Middle frontal gyrus (tissue), 1 donor: ENCODE results near the gene GPR25.
"Not testable (repeated sequence)": the region's sequence is repeated elsewhere in the genome, so short reads cannot be mapped to it uniquely, and the experiment has no call there.

Experiments used
- DNase-seq: peaks from one replicate; pipeline ENCODE4 v3.0.0-alpha.2; 2015; ENCODE audit warnings: low spot score; ENCODE audit errors: extremely low spot score

The GPR25 gene

DNA sequence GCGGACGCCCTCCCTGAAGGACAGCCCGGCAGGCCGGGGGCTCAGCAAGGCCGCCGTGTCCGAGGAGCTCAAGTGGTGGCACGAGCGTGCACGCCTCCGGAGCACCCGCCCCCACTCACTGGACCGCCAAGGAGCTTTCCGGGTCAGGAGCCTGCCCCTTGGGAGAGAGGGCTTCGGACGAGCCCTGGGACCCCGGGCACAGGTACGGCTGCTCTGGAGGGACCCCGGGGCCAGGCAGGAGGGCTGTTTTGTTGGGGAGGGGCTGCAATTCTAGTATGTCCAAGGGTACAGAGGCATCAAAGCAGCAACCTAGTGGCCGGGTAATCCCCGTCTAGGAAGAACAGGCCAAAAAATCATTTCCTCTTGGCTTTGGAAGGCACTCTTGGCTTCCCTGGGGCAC, 39.2 kb downstream of the GPR25 start:
- DNase-seq, result not testable (repeated sequence)

DNA sequence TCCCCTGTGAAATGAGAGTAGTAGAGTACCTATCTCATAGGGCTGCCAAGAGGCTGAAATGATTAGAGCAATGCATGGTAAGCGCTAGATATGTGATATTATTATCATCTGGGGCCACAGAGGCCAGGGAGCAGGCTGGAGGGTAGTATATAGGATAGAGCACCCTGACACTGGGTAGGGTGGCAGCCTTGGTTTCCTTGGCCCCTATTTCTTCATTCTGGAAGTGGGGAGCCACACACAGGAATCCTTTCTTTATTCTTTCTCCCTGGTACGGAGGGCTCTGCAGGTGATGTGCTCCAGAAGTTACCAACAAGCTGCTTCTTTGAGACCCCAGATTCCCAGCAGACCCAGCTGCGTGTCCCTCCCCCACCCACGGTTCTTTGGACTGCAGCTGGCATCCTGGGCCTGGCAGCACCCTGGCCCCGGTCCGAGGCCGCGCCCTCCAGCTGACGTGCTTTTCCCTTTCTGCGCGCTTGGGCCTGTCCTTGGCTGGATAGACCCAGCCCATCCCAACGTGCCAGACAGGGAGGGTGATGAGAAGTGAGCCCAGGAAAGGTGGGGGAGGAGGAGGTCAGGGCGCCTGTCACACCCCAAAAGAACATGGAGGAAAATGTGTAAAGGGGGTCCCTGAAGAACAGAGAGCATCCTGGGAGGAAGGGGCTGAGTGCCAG, 40.1 kb downstream of the GPR25 start:
- DNase-seq, result no peak

GRCh38 chr1:200916152-200916551, 43.4 kb downstream of the GPR25 start:
- no peak for DNase-seq

GRCh38 chr1:200916681-200917080, 43.9 kb downstream of the GPR25 start:
- DNase-seq, result no peak

DNA sequence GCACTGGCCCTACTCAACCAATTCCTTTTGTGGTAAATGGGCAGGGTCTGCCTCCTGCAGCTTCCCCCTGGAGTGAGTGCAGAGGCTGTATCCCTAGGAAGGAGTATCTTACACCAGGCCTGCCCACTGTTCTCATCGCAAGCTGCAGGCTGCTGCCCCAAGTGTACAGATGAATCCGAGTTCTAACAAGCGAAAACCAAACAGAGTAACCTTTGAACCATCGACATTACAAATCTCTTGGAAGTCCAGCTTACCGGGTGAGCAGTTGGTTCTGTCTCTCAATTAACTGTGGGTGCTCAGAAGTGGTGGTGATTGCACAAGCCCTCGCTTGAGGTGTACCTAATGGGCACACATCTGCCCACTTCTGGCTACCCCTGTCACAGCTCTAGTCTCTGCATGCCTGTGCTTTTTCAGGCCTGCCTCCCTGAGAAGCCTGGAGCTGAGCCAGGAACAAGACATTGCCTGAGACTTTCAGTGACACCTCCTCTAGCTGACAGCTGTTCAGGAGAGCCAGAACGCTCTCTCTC, 44.6 kb downstream of the GPR25 start:
- DNase-seq, result no peak

DNA sequence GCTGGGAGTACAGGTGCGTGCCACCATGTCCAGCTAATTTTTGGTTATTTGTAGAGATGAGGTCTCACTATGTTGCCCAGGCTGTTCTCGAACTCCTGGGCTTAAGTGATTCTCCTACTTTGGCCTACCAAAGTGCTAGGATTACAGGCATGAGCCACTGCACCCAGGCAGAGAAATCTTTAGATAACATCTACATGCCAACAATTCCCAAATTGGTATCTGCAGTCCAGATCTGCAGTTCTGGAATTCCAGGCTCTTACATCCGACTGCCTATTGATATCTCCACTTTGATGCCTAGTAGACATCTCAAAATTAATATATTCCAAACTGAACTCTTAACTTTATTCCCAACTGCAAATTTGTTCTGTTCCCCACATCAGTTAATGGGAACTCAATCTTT, 45.2 kb downstream of the GPR25 start:
- DNase-seq, result no peak

DNA sequence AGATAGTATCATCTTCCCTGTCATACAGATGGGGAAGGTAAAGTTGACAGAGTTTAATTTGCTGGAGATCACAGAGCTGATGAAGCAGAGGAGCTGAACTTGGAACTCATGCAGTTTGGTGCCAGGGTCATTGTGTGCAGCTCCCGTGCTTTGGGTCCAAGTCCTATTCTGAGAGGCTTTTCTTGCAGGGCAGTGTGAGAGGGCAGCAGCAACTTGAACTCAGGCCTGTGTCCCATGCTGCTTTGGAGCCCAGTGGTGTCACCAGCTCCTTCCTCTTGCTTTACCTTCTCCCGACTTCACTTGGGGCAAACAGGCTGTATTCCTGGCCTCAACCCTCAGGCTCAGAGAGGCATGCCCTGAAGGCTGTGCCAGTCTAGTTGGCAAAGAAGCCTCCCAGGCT, 46.6 kb downstream of the GPR25 start:
- DNase-seq, result no peak

- DNase-seq, result no peak
Measured at GRCh38 chr1:200921571-200922110, 48.9 kb downstream of the GPR25 start.

GRCh38 chr1:200922406-200922805, 49.6 kb downstream of the GPR25 start:
- DNase-seq, result no peak

GRCh38 chr1:200923601-200924000, 50.8 kb downstream of the GPR25 start:
- DNase-seq, result no peak
